Activated CD8-positive, alpha-beta memory T cell treated with anti-CD3 and anti-CD28 coated beads, Interleukin-2, amount 50 U/mL, for 1 hour (primary cell): ENCODE results near the gene ITGAX.

Experiments used
- DNase-seq: peaks from one replicate; pipeline ENCODE4 v3.0.0-alpha.2; 2020; ENCODE audit errors: extremely low read depth

The ITGAX gene

DNA sequence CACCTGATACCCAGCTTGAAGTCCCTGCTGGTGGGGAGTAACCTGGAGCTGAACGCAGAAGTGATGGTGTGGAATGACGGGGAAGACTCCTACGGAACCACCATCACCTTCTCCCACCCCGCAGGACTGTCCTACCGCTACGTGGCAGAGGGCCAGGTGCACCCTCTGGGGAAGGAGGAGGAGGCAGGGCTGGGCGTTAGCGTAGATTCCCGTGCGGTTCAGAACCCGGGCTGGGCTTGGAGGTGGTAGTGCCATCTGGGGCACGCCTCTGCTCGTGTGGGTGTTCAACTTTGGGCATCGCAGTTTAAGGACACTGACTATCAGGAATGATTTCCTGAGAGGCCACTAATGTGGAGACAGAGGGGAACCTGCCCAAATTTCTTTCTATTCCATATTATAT, 18.3 kb downstream of the ITGAX start:
- no peak for DNase-seq

DNA sequence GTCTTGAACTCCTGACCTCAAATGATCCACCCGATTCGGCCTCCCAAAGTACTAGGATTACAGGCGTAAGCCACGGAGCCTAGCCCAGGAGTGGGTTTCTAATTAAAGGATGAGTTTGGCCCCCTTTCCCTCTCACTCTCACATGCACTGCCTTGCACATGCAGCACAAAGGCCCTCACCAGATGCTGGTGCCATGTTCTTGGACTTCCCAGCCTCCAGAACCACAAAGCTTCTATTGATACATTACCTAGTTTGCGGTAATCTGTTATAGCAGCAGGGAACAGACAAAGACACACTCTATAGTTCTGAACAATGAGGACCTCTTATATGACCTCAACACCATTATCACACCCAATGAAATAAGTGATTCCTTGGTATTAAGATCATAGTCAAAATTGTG, 20.3 kb downstream of the ITGAX start:
- no peak for DNase-seq

DNA sequence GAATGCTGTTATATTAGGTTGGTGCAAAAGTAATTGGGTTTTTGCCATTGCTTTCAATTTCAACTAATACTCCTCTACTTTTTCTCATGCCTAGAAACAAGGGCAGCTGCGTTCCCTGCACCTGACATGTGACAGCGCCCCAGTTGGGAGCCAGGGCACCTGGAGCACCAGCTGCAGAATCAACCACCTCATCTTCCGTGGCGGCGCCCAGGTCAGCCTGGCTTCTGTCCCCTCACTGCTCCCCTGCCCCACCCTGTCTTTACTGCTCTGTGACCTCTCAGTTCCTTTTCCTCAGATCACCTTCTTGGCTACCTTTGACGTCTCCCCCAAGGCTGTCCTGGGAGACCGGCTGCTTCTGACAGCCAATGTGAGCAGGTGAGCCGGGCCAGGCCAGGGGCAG, 21.7 kb downstream of the ITGAX start:
- no peak for DNase-seq

DNA sequence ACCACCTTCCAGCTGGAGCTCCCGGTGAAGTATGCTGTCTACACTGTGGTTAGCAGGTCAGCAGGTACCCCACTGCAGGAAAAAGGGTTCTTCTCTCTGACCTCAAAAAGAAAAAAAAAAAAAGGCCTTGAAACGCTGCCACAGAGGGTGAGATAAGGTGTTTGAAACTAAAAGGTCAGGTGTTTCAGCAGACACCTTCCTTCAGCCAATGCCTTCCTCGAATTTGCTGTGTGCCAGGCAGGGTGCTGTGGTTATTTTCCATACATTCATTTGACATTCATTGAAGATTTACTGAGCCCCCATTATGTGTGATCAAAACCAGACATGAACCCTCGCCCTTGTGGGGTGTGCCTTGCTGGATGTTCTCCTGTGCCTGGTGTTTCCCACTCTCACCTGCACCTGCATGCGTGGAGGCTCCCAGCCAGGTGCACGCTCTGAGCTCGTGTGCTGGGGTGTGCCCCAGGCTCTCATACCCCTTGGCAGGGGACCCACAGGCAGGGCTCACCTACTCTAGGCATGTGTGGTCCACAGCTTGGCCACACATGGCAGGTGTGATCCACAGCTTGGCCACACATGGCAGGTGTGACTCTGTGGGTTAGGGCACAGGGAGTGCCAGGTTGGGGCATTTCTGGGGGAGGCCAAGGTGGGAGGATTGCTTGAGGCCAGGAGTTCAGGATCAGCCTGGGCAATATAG, 22.4 kb downstream of the ITGAX start:
- DNase-seq: no peak

DNA sequence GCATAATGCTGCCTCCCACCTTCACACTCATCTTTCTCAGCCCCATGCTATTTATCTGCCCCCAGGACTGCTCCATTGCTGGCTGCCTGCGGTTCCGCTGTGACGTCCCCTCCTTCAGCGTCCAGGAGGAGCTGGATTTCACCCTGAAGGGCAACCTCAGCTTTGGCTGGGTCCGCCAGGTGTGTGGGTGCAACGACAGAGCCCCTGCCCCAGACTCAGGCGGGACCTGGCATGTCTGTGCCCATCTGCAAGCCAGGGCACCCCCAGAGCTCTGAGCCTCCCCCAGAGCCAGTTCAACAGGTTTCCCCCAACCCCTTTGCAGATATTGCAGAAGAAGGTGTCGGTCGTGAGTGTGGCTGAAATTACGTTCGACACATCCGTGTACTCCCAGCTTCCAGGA, 25.2 kb downstream of the ITGAX start:
- DNase-seq: no peak

DNA sequence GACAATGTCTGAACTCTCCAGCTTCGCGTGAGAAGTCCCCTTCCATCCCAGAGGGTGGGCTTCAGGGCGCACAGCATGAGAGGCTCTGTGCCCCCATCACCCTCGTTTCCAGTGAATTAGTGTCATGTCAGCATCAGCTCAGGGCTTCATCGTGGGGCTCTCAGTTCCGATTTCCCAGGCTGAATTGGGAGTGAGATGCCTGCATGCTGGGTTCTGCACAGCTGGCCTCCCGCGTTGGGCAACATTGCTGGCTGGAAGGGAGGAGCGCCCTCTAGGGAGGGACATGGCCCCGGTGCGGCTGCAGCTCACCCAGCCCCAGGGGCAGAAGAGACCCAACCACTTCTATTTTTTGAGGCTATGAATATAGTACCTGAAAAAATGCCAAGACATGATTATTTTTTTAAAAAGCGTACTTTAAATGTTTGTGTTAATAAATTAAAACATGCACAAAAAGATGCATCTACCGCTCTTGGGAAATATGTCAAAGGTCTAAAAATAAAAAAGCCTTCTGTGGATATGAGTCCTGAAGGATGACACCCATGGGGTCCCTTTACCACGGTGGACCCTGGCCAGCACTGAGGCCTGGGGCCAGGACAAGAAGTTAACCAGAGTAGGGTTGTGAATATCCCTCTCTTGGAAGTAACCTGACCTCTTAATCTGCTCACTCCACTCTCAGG, 27.6 kb downstream of the ITGAX start:
- peak; percentile 7 for DNase-seq

DNA sequence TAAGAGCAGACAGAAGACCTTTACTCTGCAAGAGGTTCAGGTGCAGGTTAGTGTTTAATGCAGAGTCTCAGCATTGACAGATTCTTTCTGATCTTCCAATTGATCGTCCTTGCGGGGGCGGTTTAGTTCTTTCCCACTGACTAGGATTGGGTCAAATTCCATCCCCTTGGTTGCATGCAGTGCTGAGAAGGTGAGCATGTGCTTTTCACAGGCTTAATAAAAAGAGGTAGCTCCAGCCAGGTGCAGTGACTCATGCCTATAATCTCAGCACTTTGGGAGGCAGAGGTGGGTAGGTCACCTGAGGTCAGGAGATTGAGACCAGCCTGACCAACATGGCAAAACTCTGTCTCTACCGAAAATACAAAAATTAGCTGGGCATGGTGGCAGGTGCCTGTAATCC, 30.7 kb downstream of the ITGAX start:
- no peak for DNase-seq

DNA sequence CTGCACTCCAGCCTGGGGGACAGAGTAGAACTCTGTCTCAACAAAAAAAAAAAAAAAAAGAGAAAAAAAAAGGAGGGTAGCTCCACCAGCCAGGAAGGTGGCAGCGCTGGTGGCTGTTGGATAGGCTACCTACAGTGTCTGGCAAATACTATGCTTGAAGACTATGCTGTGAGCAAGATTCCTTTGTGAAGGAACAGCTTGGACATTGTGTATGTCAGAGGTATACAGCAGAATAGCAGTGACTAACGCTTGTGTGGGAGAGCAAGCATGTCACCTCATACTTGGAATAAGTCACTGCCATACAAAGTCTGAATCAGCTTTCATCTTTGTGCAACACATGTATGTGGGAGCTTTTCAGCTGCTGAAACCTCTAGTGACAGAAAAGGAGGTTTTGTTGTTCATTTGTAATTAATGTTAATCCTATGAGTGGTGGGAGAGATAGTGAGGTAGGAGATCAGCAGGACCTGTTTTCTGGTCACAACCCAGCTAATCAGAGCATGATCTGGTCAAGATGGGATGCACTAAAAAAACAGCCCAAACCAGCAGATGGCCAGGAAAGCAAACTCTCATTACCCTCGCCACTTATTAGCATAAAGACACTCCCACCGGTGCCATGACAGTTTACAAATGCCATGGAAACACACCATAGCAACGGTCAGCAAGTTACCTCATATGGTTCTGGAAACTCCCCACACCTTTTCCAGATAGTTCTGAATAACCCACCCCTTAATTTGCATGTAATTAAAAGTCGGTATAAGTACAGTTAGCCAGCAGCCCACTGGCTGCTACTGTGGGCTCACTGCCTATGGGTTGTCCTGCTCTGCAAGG, 31.4 kb downstream of the ITGAX start:
- DNase-seq: no peak

DNA sequence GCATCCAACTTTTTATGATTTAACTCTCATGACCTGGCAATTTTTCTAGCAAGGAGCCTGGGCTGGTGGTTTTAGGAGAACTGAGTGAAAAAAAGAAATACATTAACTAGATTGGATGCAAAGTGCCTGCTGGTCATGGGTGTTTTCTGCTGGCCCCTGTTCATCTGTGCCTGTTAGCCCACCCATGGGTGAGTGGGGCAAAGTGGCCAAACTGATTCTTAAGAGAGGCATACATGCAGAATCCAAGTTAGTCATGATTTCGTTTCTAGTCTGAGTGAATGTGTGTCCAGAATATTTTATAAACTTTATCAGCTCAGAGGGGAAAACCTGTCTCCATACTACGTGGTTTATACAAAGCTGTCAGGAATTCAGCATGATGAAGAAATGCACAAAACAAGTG, 33.6 kb downstream of the ITGAX start:
- no peak for DNase-seq

DNA sequence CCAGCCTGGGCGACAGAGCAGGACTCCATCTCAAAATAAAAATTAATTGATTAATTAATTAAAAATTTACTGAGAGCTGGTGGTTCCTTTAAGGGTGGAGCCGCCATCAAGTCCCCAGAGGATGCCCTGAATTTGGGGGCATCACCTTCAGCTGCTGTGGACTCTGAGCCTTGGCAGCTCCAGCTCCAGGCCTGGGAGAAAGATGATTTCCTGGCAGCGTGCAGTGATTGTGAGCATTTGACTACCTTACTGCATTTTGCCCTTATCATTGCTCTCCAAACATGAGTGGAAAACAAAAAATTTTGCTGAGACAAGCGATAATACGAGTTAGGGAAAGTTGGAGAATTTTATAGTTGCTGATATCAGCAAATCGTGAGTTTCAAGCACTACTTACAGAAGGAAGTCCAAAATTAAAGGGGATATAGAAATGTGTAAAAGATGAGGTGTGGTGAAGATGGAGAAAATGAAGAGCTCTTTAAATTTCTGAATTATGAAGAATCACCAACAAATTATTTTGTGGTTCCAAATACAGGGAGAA, 35.6 kb downstream of the ITGAX start:
- DNase-seq: no peak

DNA sequence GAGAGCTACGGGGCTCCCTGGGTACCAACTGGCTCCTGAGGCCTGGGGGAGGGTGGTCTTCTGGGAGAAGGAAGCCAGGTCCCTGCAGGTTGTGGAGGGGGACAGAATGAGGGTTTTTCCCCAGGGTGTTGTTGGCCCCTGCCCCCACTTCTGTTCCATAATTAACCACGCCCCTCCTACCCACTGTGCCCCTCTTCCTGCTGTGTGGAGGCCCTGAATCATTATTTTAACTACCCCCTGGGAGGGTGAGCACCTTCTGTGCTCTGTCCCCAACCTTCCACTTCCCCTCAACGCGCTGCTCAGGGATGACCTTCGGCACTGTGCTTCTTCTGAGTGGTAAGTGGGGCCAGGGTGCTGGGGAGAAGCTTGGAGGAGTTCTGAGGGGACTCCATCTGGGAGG, 38.1 kb downstream of the ITGAX start, which contains the start of gene ITGAD:
Gene ITGAD (plus strand): TSS at position 280 of the 400 bp plus-strand sequence. CDS start 26 bp downstream, at position 306.
- no peak for DNase-seq

DNA sequence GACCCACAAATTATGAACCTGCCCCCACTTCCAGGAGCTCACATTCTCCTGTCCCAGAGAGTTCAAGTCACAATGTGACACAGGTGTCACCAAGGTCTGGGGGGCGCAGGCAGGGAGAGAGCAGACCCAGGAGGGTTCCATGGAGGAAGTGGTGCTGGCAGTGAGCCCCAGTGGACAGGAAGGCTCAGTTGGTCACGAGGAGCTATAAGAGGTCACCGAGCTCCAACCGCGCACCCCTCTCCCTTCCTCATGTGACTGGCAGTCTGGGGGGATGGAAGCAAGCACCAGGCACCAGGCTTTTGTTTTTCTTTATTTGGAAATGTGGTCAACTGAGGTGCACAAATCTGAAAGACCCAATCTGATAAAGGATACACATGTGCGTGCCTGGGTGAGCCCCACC, 40.7 kb downstream of the ITGAX start:
- no peak for DNase-seq

DNA sequence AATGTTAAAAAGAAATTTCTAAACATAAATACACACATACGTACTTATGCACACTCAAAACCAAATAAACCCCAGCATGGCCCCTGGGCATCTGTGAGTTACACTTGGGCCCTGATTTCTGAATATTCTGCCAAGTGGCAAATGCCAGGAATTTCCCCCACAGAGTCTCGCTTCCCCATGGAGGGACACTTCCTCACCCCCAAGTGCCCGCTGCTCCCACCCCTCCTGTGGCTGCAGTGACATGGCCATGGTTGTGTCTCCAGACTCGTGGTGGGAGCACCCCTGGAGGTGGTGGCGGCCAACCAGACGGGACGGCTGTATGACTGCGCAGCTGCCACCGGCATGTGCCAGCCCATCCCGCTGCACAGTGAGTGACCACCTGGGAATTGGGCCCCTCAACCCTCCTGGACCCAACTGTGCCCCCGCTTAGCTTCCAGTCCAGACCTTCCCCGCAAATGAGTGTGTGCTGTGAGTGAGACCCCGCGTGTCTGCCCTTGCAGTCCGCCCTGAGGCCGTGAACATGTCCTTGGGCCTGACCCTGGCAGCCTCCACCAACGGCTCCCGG, 42.2 kb downstream of the ITGAX start:
- DNase-seq: no peak

DNA sequence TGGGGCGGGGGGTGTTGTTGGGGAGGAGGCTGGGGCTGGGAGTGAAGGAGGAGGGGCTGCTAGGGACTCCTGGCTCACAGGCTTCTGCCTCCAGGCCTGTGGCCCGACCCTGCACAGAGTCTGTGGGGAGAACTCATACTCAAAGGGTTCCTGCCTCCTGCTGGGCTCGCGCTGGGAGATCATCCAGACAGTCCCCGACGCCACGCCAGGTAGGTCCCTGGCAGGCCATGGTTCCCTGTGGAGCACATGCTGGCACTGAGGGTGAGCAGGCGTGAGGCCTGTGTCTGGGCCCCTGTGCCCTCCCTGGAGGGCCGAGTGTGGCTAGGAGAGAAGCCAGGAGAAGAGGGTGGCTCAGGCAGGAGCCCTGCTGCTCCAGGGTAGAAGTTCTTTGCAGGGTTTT, 42.7 kb downstream of the ITGAX start:
- DNase-seq: no peak

DNA sequence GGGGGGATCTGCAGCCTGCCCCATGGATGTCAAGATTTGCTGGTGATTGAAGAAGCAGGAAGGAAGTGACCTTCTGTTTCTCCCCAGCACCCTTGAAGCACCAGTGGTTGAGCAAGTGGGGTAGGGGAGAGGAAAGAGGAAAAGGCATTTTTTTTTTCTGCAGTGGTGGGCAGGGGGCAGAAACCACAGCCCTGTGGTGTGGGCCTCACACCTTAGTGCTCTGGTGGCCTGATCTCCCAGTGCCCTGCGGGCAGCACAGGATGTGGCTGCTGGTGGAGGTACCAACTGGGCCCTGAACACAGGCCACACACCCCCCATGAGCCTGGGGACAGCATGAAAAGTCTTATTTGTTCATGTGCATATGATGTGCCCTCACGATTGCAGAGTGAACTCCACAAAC, 45.2 kb downstream of the ITGAX start:
- DNase-seq: no peak

DNA sequence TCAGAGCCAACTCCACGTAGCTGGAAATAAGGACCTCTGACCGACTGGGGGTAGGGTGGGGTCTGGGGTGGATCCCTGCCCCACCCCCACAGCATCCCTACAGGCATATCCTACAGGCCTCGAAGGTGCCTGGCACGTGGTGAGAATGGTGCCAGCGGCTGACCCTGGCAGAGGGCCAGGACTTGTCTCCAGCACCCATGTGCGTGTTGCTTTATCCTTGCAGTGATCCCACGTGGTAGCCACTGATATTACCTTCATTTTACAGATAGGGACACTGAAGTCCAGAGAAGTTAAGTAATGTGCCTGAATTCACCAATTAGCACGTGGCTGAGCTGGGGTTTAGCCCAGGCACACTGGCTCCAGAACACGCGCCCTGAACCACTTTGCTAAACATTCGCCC, 46.5 kb downstream of the ITGAX start:
- no peak for DNase-seq

DNA sequence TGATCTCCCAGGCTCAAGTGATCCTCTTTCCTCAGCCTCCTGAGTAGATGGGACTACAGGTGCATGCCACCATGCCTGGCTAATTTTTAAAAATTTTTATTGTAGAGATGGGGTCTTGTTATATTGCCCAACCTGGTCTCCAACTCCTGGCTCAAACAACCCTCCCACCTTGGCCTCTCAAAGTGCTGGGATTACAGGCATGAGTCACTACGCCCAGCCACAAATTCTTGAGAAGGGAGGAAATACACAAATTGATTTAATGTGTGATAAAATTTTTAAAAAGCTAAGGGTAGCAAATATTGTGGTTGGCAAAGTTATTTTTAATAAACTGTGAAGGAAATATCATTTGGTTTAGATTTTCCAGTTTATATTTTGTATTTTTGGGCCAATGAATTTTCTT, 47.7 kb downstream of the ITGAX start:
- DNase-seq: no peak

DNA sequence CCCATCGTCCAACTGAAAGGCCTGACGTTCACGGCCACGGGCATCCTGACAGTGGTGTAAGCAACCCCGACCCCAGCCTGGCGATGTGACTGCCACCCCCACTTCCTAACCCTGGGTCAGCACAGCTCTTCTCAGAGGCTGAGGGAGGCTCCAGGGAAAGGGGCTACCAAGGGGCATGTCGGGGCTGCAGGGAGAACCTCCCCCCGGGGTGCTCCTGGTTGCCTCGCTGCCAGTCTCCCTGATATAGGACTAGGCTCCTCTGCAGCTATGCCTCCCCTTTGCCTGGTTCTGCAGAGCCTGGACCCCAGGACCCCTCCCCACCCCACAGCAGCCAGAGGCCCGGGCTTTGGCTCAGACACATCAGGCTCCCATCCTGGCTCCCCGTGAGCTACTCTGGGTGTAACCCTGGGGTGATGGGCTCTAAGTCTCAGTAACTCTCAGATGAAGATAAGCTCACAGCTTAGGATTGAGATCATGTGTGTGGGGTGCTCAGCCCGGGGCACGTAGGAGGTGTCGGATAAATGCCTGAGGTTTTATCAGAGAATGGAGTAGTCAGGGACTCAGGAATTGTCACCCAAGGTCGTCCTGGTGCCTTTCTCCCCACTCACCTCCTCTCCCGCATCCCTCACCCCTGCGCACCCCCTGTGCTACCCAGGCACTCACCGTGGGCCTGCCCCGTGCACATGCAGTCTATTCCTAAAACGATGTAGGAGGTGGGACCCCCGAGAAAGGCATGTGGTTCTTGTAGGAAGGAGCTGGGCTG, 48.8 kb downstream of the ITGAX start:
- no peak for DNase-seq

DNA sequence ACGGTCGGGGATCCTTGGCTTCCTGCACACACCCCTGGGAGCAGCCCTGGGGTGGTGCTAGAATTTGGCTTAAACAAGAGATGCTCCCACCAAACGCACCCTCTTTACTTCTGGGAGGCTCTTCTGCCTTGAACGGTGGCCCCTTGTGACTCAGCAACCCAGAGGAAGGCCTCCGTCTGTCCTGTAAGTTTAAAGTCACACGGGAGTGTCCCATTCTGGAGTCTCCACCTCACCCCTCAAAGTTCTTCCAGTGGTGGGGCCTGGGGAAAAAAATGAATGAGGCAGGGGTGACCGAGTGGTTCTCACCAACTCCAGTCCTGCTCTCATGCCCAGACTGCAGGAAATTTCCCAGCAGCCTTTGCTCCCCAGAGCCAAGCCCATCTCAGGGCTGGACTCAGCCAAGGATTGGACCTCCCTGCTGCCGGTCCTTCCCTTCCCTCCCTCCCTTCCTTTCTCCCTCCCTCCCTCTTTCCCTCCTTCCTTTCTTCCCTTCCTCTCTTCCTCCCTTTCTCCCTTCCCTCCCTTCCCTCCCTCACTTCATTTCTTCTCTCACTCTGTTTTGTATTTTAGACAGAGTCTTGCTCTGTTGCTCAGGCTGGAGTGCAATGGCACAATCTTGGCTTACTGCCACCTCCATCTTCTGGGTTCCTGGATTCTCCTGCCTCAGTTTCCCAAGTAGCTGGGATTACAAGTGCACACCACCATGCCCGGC, 49.5 kb downstream of the ITGAX start:
- DNase-seq: no peak

DNA sequence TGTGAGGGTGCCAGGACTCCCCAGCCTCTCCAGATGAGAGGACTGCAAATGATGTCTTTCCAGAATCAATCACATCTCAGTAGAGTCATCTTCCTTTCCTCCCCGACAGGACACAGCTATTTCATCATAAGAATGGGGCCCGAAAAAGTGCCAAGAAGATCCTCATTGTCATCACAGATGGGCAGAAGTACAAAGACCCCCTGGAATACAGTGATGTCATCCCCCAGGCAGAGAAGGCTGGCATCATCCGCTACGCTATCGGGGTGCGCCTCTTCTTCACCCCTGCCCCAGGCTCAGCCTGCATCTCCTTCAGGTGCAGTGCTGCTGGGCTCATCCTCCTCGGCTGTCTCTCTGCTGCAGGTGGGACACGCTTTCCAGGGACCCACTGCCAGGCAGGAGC, 52.4 kb downstream of the ITGAX start:
- no peak for DNase-seq

DNA sequence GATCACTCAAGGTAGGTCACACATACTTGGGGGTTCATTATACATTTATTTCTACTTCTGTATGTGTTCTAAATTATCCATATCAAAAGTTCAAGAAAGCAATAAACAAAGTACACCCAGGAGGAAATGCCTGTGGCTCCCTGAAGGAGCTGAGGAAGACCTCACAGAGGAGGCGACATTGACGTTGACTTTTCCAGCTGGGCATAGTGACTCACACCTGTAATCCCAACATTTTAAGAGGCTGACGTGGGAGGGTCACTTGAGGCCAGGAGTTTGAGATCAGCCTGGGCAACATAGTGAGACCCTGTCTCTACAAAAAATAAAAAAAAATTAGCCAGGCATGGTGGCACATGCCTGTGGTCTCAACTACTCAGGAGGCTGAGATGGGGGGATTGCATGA, 54.5 kb downstream of the ITGAX start:
- no peak for DNase-seq
